ENCODE data around the gene FBXO11. TPM values are rescaled to one million over a fixed set of nuclear protein-coding genes. Genes with fewer than 3 reads are reported as not detected.

Gene FBXO11
- total RNA-seq, 4 donors from 2014 or later, result 19.8 to 80.6 (median 49.8) TPM

DNA sequence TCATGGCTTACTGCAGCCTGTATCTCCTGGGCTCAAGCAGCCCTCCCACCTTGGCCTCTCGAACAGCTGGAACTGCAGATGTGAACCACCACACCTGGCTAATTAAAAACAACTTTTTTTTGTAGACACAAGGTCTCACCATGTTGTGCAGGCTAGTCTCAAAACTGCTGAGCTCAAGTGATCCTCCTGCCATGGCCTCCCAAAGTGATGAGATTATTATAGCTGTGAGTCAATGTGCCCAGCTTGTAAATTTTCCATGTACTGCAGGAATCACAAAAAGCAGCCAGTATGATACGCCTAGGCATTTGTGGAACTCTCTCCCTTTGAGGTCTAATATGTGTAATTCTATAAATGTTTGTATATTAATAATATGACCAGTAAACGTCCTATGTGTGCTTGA, 63.5 kb downstream of the FBXO11 start:
- WGBS, 2 donors (ENCODE audit: low coverage in 1 of 2), result 85 to 86% methylated on average over 2 to 3 of the region's 3 CpGs
- intact Hi-C loops (cut with DNase I; ENCODE audit: low total_unique reads) (no loop called here), in situ Hi-C loops (cut with MboI; ENCODE audit: low pct_ligation_motif_present in 1 of 4, low pct_unique_long_range_greater_than_20kb in 1 of 4, low sequenced_read_pairs in 3 of 4) (no loop called here)
- TF ChIP-seq POLR2AphosphoS5 (IDR thresholded peaks at IDR 0.05), result no peak
- no peak for TF ChIP-seq CTCF (IDR thresholded peaks at IDR 0.05)
- TF ChIP-seq EP300 (IDR thresholded peaks at IDR 0.05; ENCODE audit: low read depth), result no peak
- no peak for TF ChIP-seq POLR2A (IDR thresholded peaks at IDR 0.05)
- no peak overlapping the region for H3K4me3 ChIP-seq
- H3K4me1 ChIP-seq, result peaks cover 0 to 13% (median 3%) of the 10 kb centered on the region in 4 donors
- H3K27me3 ChIP-seq, result no peaks in the 10 kb centered on the region
- peaks cover 0 to 10% (median 5%) of the 10 kb centered on the region in 4 donors for H3K36me3 ChIP-seq
- H3K27ac ChIP-seq, result no peak overlapping the region
- no peak for DNase-seq
- H3K9me3 ChIP-seq, result no peaks in the 10 kb centered on the region

DNA sequence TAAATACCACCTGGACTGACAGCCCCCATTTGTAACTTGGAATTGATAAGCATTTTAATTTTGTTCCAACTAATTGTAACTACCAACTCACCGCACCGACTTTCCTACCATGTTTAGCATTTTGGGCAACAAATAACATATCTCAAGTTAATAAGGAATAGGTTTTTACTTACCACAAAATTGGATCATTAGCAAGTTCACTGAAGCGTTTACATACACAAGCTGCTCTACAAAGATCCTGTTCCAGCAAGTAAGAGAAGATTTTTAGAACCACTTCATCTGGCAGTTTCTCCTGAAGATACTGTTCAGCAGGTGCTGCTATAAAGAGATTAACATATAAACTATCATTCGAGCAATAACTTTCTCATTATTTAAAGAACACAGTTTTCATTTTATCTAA, 67.6 kb downstream of the FBXO11 start:
- WGBS, 2 donors (ENCODE audit: low coverage in 1 of 2), result 84 to 85% methylated on average over 4 of the region's 4 CpGs
- no peaks in the 10 kb centered on the region for H3K9me3 ChIP-seq
- peaks cover 0 to 49% (median 24%) of the 10 kb centered on the region in 4 donors for H3K36me3 ChIP-seq
- no peak for TF ChIP-seq POLR2A (IDR thresholded peaks at IDR 0.05)
- TF ChIP-seq EP300 (IDR thresholded peaks at IDR 0.05; ENCODE audit: low read depth), result no peak
- no peak for TF ChIP-seq POLR2AphosphoS5 (IDR thresholded peaks at IDR 0.05)
- TF ChIP-seq CTCF (IDR thresholded peaks at IDR 0.05), result no peak
- no peak overlapping the region for H3K4me3 ChIP-seq
- in situ Hi-C loops (cut with MboI; ENCODE audit: low pct_ligation_motif_present in 1 of 4, low pct_unique_long_range_greater_than_20kb in 1 of 4, low sequenced_read_pairs in 3 of 4) (no loop called here), intact Hi-C loops (cut with DNase I; ENCODE audit: low total_unique reads) (no loop called here)
- H3K27me3 ChIP-seq, result no peaks in the 10 kb centered on the region
- DNase-seq, result no peak
- peaks cover 0 to 7% (median under 1%) of the 10 kb centered on the region in 4 donors for H3K4me1 ChIP-seq
- no peak overlapping the region for H3K27ac ChIP-seq

GRCh38 chr2:47838249-47838648, 68.0 kb downstream of the FBXO11 start:
- in situ Hi-C loops (cut with MboI; ENCODE audit: low pct_ligation_motif_present in 1 of 4, low pct_unique_long_range_greater_than_20kb in 1 of 4, low sequenced_read_pairs in 3 of 4), result no loop called here
- WGBS, 2 donors (ENCODE audit: low coverage in 1 of 2), result 86 to 93% methylated on average over 1 of the region's 1 CpG
- no peak for TF ChIP-seq POLR2AphosphoS5 (IDR thresholded peaks at IDR 0.05)
- TF ChIP-seq EP300 (IDR thresholded peaks at IDR 0.05; ENCODE audit: low read depth), result no peak
- no peak for TF ChIP-seq POLR2A (IDR thresholded peaks at IDR 0.05)
- no peak for TF ChIP-seq CTCF (IDR thresholded peaks at IDR 0.05)

GRCh38 chr2:47833516-47833968, 72.8 kb downstream of the FBXO11 start:
- no peaks in the 10 kb centered on the region for H3K4me1 ChIP-seq
- H3K27ac ChIP-seq, result no peak overlapping the region
- 77 to 89% methylated on average over 2 of the region's 2 CpGs for WGBS, 2 donors (ENCODE audit: low coverage in 1 of 2)
- DNase-seq, result no peak
- H3K27me3 ChIP-seq, result no peaks in the 10 kb centered on the region
- peaks cover 0 to 94% (median 32%) of the 10 kb centered on the region in 4 donors for H3K36me3 ChIP-seq
- in situ Hi-C loops (cut with MboI; ENCODE audit: low pct_ligation_motif_present in 1 of 4, low pct_unique_long_range_greater_than_20kb in 1 of 4, low sequenced_read_pairs in 3 of 4), result no loop called here
- H3K9me3 ChIP-seq, result no peaks in the 10 kb centered on the region
- no peak overlapping the region for H3K4me3 ChIP-seq
- TF ChIP-seq CTCF (IDR thresholded peaks at IDR 0.05) (no peak), POLR2AphosphoS5 (IDR thresholded peaks at IDR 0.05) (no peak), POLR2A (IDR thresholded peaks at IDR 0.05) (no peak), EP300 (IDR thresholded peaks at IDR 0.05; ENCODE audit: low read depth) (no peak)
- intact Hi-C loops (cut with DNase I; ENCODE audit: low total_unique reads), result no loop called here

More at GRCh38 chr2:47838249-47838648, 68.0 kb downstream of the FBXO11 start:
- DNase-seq, result no peak
- peaks cover 0 to 54% (median 26%) of the 10 kb centered on the region in 4 donors for H3K36me3 ChIP-seq
- H3K9me3 ChIP-seq, result no peaks in the 10 kb centered on the region
- H3K27me3 ChIP-seq, result no peaks in the 10 kb centered on the region
- no peak overlapping the region for H3K4me3 ChIP-seq
- H3K27ac ChIP-seq, result no peak overlapping the region
- peaks cover 0 to 4% (median 0%) of the 10 kb centered on the region in 4 donors for H3K4me1 ChIP-seq
- intact Hi-C loops (cut with DNase I; ENCODE audit: low total_unique reads), result no loop called here

Data from transverse colon (tissue), 4 donors.